GM21360 (cell line): ENCODE data around the gene CMC1.

Experiments
- ATAC-seq: cut with Tn5 transposase; IDR thresholded peaks from one replicate; pipeline ENCODE4 v1.9.1; 2021; ENCODE audit warnings: mild to moderate bottlenecking, moderate library complexity; ENCODE audit not compliant: unreplicated experiment

CMC1 gene

GRCh38 chr3:28349469-28350000, 108.1 kb downstream of the CMC1 start:
- ATAC-seq, result no peak
